HEK293 (cell line): ENCODE results near the gene PPFIA1.

Experiments used
- CTCF ChIA-PET: fragments of 350-600 bp; formaldehyde crosslinking; extraction: SDS; loops from one replicate; lab custom pipeline; 2021; ENCODE audit warnings: antibody characterized with exemption; lab: Yijun Ruan, JAX
- POLR2A ChIA-PET: fragments of 300-600 bp; formaldehyde crosslinking; extraction: SDS; loops from one replicate; lab custom pipeline; 2020; ENCODE audit warnings: antibody characterized with exemption, inconsistent platforms; lab: Yijun Ruan, JAX
- H3K27ac ChIP-seq: fragments of 200-500 bp; sonication (Bioruptor generic); 2 replicates; pipeline ENCODE4 v1.5.1; 2014; ENCODE audit warnings: low read depth, low read length, control low read depth, inconsistent platforms; ENCODE audit errors: extremely low read depth
- H3K36me3 ChIP-seq, 2 experiments: fragments of 200-500 bp in 1 of 2; sonication (Bioruptor generic) in 1 of 2; 1 replicate in 1 of 2; 2 replicates in 1 of 2; pipeline ENCODE4 v1.5.1; 2014 to 2017; ENCODE audit warnings: inconsistent platforms in 2 of 2, low read length in 2 of 2; ENCODE audit not compliant: control insufficient read depth in 2 of 2, insufficient read depth in 1 of 2
- H3K4me1 ChIP-seq: fragments of 200-500 bp; sonication (Bioruptor generic); 2 replicates; pipeline ENCODE4 v1.5.1; 2014; ENCODE audit warnings: mild to moderate bottlenecking, low read length, inconsistent platforms; ENCODE audit not compliant: control insufficient read depth, insufficient read depth
- H3K4me3 ChIP-seq: 2 replicates; pipeline ENCODE4 v1.5.1; 2011; ENCODE audit warnings: low read depth, mild to moderate bottlenecking, control low read depth, low read length, moderate library complexity
- H3K9me3 ChIP-seq: fragments of 200-500 bp; sonication (Bioruptor generic); 2 replicates; pipeline ENCODE4 v1.5.1; 2014; ENCODE audit warnings: low read depth, low read length, inconsistent platforms; ENCODE audit not compliant: control insufficient read depth, insufficient read depth
- FEZF1 ChIP-seq: fragments of 450-650 bp; formaldehyde crosslinking; IDR thresholded peaks from 2 replicates; pipeline ENCODE4 v1.5.1; 2016; ENCODE audit warnings: missing biosample characterization, missing genetic modification characterization
- GLIS1 ChIP-seq: fragments of 450-650 bp; formaldehyde crosslinking; IDR thresholded peaks from 2 replicates; pipeline ENCODE4 v1.5.1; 2016; ENCODE audit warnings: missing biosample characterization, missing genetic modification characterization
- HOXA7 ChIP-seq: sonication (generic); formaldehyde crosslinking; IDR thresholded peaks from 2 replicates; pipeline ENCODE4 v1.8.1; 2022; ENCODE audit warnings: missing genetic modification reagents, borderline replicate concordance
- KLF10 ChIP-seq: fragments of 450-650 bp; IDR thresholded peaks from 2 replicates; pipeline ENCODE4 v1.5.1; 2018; ENCODE audit warnings: missing biosample characterization, mild to moderate bottlenecking, missing genetic modification characterization
- REPIN1 ChIP-seq: fragments of 450-650 bp; formaldehyde crosslinking; IDR thresholded peaks from 2 replicates; pipeline ENCODE4 v1.5.1; 2017; ENCODE audit warnings: missing biosample characterization, missing genetic modification characterization, low read depth
- ZNF184 ChIP-seq: fragments of 450-650 bp; IDR thresholded peaks from 2 replicates; pipeline ENCODE4 v1.5.1; 2018; ENCODE audit warnings: missing biosample characterization, mild to moderate bottlenecking, missing genetic modification characterization
- ZNF211 ChIP-seq: fragments of 450-650 bp; formaldehyde crosslinking; IDR thresholded peaks from 2 replicates; pipeline ENCODE4 v1.5.1; 2016; ENCODE audit warnings: low read depth, missing biosample characterization, missing genetic modification characterization
- ZNF335 ChIP-seq: fragments of 450-650 bp; formaldehyde crosslinking; conservative IDR thresholded peaks from 2 replicates; pipeline ENCODE4 v1.5.1; 2016; ENCODE audit warnings: missing biosample characterization, missing genetic modification characterization
- ZNF354C ChIP-seq: fragments of 450-650 bp; formaldehyde crosslinking; IDR thresholded peaks from 2 replicates; pipeline ENCODE4 v1.5.1; 2016; ENCODE audit warnings: missing biosample characterization, missing genetic modification characterization, low read depth, borderline replicate concordance
- ZNF433 ChIP-seq: fragments of 450-650 bp; formaldehyde crosslinking; IDR thresholded peaks from 2 replicates; pipeline ENCODE4 v1.5.1; 2016; ENCODE audit warnings: missing biosample characterization, missing genetic modification characterization, low read depth
- ZNF521 ChIP-seq: fragments of 450-650 bp; formaldehyde crosslinking; IDR thresholded peaks from 2 replicates; pipeline ENCODE4 v1.5.1; 2017; ENCODE audit warnings: missing biosample characterization, mild to moderate bottlenecking, missing genetic modification characterization
- ZNF560 ChIP-seq: fragments of 450-650 bp; formaldehyde crosslinking; IDR thresholded peaks from 2 replicates; pipeline ENCODE4 v1.5.1; 2017; ENCODE audit warnings: missing biosample characterization, missing genetic modification characterization, borderline replicate concordance
- ZNF600 ChIP-seq: fragments of 450-650 bp; formaldehyde crosslinking; IDR thresholded peaks from 2 replicates; pipeline ENCODE4 v1.5.1; 2016; ENCODE audit warnings: missing biosample characterization, missing genetic modification characterization
- ZNF610 ChIP-seq: fragments of 450-650 bp; formaldehyde crosslinking; IDR thresholded peaks from 2 replicates; pipeline ENCODE4 v1.5.1; 2016; ENCODE audit warnings: missing biosample characterization, missing genetic modification characterization, borderline replicate concordance
- ZNF621 ChIP-seq: fragments of 450-650 bp; formaldehyde crosslinking; IDR thresholded peaks from 2 replicates; pipeline ENCODE4 v1.5.1; 2017; ENCODE audit warnings: missing biosample characterization, missing genetic modification characterization
- ZNF664 ChIP-seq: fragments of 450-650 bp; formaldehyde crosslinking; IDR thresholded peaks from 2 replicates; pipeline ENCODE4 v1.5.1; 2016; ENCODE audit warnings: missing biosample characterization, missing genetic modification characterization
- ZNF677 ChIP-seq: fragments of 450-650 bp; IDR thresholded peaks from 2 replicates; pipeline ENCODE4 v1.5.0; 2018; ENCODE audit warnings: missing biosample characterization, mild to moderate bottlenecking, missing genetic modification characterization, moderate library complexity
- ZNF768 ChIP-seq: fragments of 450-650 bp; formaldehyde crosslinking; IDR thresholded peaks from 2 replicates; pipeline ENCODE4 v1.5.1; 2018; ENCODE audit warnings: missing biosample characterization, mild to moderate bottlenecking, missing genetic modification characterization
- TF ChIP-seq, protein P1 (sequence below): fragments of 450-650 bp; formaldehyde crosslinking; IDR thresholded peaks from 2 replicates; pipeline ENCODE4 v1.5.1; 2016; ENCODE audit warnings: missing biosample characterization, missing genetic modification characterization
- TF ChIP-seq, protein P2 (sequence below): fragments of 450-650 bp; formaldehyde crosslinking; IDR thresholded peaks from 2 replicates; pipeline ENCODE4 v1.5.1; 2016; ENCODE audit warnings: missing biosample characterization, missing genetic modification characterization, low read depth
- TF ChIP-seq, protein P3 (sequence below): fragments of 450-650 bp; formaldehyde crosslinking; IDR thresholded peaks from 2 replicates; pipeline ENCODE4 v1.5.1; 2016; ENCODE audit warnings: missing biosample characterization, missing genetic modification characterization, borderline replicate concordance

The PPFIA1 gene

DNA sequence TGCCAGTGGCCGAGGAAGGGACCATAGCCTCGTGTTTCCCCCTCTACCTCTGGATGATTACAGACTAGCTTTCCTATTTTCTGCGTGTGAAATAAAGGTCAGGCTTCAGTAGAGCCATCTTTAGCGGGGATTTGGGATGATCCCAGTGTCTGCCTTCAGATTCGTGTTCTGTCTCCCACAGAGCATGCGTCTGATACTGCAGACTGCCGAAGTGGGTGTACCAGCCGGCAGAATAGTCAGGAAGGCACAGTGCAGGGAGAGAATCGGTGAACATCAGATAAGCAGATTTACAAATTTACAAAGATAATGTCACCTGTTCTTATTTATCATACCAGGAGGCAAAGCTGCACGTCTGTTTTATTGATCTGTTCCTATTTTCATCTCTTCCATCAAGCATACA, 138.9 kb downstream of the PPFIA1 start:
- Histone ChIP-seq H3K9me3 (no peaks in the 10 kb centered on the region), H3K36me3 (peaks cover 18 to 92% of the 10 kb centered on the region in 2 experiments), H3K4me1 (no peaks in the 10 kb centered on the region), H3K27ac (no peak overlapping the region), H3K4me3 (no peak overlapping the region)
- no peak for TF ChIP-seq ZNF600 (tag by site-specific recombination)
- no peak for TF ChIP-seq ZNF354C (tag by site-specific recombination)
- TF ChIP-seq ZNF560 (tag by site-specific recombination): no peak
- no peak for TF ChIP-seq GLIS1 (tag by site-specific recombination)
- no peak for TF ChIP-seq FEZF1 (tag by site-specific recombination)
- no peak for TF ChIP-seq ZNF521 (tag by site-specific recombination)
- TF ChIP-seq HOXA7 (CRISPR knock-in tag): no peak
- TF ChIP-seq KLF10: no peak
- no peak for TF ChIP-seq ZNF211 (tag by site-specific recombination)
- no peak for TF ChIP-seq ZNF768 (tag by site-specific recombination)
- TF ChIP-seq ZNF335 (tag by site-specific recombination): no peak
- no peak for TF ChIP-seq ZNF621 (tag by site-specific recombination)
- no peak for TF ChIP-seq REPIN1 (tag by site-specific recombination)
- TF ChIP-seq ZNF664: no peak
- ChIA-PET CTCF (interaction anchor here (0.9 kb wide), 1 partner anchor 8 kb away, joined by 3 read pairs; no protein-coding TSS in a partner anchor), POLR2A (no interaction called here)

DNA sequence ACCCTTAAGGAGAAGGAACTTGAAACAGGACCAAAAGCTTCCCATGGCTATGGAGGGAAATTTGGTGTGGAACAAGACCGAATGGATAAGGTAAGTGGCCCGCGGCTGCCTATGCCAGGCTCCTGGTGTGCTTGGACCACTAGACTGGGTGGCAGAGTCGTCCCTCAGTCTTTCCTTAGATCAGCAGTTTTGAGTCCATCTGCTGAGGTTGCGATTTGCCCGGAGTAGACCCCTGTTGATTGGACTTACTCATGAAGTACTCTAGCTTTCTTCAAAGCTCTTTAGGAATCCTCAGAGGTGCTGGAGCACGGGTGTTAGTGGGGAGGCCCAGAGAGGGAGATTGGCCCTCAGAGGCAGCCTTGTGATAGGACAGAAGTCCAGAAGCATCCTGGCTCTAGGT, 139.4 kb downstream of the PPFIA1 start:
- ChIA-PET POLR2A (no interaction called here), CTCF (interaction anchor here (0.9 to 1.0 kb wide), 2 partner anchors 9 to 10 kb away, joined by 3 to 4 read pairs; no protein-coding TSS in a partner anchor)
- no peak overlapping the region for H3K27ac ChIP-seq
- no peaks in the 10 kb centered on the region for H3K4me1 ChIP-seq
- no peak overlapping the region for H3K4me3 ChIP-seq
- TF ChIP-seq, protein P1, sequence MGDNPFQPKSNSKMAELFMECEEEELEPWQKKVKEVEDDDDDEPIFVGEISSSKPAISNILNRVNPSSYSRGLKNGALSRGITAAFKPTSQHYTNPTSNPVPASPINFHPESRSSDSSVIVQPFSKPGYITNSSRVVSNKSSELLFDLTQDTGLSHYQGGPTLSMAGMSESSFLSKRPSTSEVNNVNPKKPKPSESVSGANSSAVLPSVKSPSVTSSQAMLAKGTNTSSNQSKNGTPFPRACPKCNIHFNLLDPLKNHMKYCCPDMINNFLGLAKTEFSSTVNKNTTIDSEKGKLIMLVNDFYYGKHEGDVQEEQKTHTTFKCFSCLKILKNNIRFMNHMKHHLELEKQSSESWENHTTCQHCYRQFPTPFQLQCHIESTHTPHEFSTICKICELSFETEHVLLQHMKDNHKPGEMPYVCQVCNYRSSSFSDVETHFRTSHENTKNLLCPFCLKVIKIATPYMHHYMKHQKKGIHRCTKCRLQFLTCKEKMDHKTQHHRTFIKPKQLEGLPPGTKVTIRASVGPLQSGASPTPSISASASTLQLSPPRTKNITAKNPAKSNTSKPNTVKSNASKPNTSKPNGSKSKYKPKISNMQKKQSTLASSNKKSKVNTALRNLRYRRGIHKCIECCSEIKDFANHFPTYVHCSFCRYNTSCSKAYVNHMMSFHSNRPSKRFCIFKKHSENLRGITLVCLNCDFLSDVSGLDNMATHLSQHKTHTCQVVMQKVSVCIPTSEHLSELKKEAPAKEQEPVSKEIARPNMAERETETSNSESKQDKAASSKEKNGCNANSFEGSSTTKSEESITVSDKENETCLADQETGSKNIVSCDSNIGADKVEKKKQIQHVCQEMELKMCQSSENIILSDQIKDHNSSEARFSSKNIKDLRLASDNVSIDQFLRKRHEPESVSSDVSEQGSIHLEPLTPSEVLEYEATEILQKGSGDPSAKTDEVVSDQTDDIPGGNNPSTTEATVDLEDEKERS (tag by site-specific recombination): no peak
- TF ChIP-seq ZNF184 (no peak), ZNF677 (no peak), ZNF433 (tag by site-specific recombination) (no peak), ZNF610 (tag by site-specific recombination) (no peak)
- TF ChIP-seq, protein P2, sequence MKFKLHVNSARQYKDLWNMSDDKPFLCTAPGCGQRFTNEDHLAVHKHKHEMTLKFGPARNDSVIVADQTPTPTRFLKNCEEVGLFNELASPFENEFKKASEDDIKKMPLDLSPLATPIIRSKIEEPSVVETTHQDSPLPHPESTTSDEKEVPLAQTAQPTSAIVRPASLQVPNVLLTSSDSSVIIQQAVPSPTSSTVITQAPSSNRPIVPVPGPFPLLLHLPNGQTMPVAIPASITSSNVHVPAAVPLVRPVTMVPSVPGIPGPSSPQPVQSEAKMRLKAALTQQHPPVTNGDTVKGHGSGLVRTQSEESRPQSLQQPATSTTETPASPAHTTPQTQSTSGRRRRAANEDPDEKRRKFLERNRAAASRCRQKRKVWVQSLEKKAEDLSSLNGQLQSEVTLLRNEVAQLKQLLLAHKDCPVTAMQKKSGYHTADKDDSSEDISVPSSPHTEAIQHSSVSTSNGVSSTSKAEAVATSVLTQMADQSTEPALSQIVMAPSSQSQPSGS: no peak
- TF ChIP-seq, protein P3, sequence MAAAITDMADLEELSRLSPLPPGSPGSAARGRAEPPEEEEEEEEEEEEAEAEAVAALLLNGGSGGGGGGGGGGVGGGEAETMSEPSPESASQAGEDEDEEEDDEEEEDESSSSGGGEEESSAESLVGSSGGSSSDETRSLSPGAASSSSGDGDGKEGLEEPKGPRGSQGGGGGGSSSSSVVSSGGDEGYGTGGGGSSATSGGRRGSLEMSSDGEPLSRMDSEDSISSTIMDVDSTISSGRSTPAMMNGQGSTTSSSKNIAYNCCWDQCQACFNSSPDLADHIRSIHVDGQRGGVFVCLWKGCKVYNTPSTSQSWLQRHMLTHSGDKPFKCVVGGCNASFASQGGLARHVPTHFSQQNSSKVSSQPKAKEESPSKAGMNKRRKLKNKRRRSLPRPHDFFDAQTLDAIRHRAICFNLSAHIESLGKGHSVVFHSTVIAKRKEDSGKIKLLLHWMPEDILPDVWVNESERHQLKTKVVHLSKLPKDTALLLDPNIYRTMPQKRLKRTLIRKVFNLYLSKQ (tag by site-specific recombination): no peak
- no peaks in the 10 kb centered on the region for H3K9me3 ChIP-seq
- peaks cover 18 to 96% of the 10 kb centered on the region in 2 experiments for H3K36me3 ChIP-seq
